ENCODE measurements around the gene CYSRT1. TPM values are rescaled to one million over a fixed set of nuclear protein-coding genes. Genes with fewer than 3 reads are reported as not detected.

CYSRT1 gene
- polyA plus RNA-seq, 1 of the 3 experiments (the other 2 are of a cell fraction) = 2.1 TPM

GRCh38 chr9:137191691-137192447, 33.1 kb upstream of the CYSRT1 start:
- peaks cover 65% of the 10 kb centered on the region for H3K79me2 ChIP-seq (ENCODE audit: insufficient read depth)
- 91% methylated on average over 16 of the region's 22 CpGs for WGBS (ENCODE audit: low lambda C conversion rate)
- peaks cover 50% of the 10 kb centered on the region for H4K20me1 ChIP-seq (ENCODE audit: insufficient read depth)

More at GRCh38 chr9:137191691-137192447, 33.1 kb upstream of the CYSRT1 start:
- CTCF ChIA-PET = interaction anchor here (0.9 to 3.1 kb wide), 6 partner anchors 15 to 54 kb away, joined by 3 to 11 read pairs (median 4); partner anchors contain the start of gene RNF224
- Histone ChIP-seq H3K9me3 (no peaks in the 10 kb centered on the region), H3K4me2 (no peak overlapping the region), H3K36me3 (replicated peaks in 1 of 2; ENCODE audit: control insufficient read depth in 1 of 2, insufficient read depth in 2 of 2, low read length in 1 of 2) (peaks cover 3 to 23% of the 10 kb centered on the region in 2 experiments), H3K4me1 (ENCODE audit: control insufficient read depth in 1 of 2, insufficient read depth in 2 of 2, low read depth in 1 of 2, low read length in 1 of 2) (peaks cover 9 to 24% of the 10 kb centered on the region in 2 experiments; a peak in 3 of 4 replicates), H3K4me3 (ENCODE audit: low read depth in 2 of 2, low read length in 1 of 2) (no peak overlapping the region), H3F3A (replicated peaks; ENCODE audit: insufficient read depth) (peaks cover 16% of the 10 kb centered on the region), H3K27me3 (ENCODE audit: insufficient read depth) (no peaks in the 10 kb centered on the region), H3K27ac (ENCODE audit: low read depth in 2 of 2, low read length in 1 of 2) (no peak overlapping the region), H3K9me2 (no peaks in the 10 kb centered on the region), H2AFZ (ENCODE audit: low read depth) (no peak overlapping the region), H3K9ac (no peak overlapping the region)
- TF ChIP-seq GABPA (IDR thresholded peaks at IDR 0.05; ENCODE audit: low read depth) (no peak), MXI1 (IDR thresholded peaks at IDR 0.05; ENCODE audit: low read depth, low read length) (no peak), ELF1 (IDR thresholded peaks at IDR 0.05) (no peak), CTCF (IDR thresholded peaks at IDR 0.05) (no peak), USF1 (IDR thresholded peaks at IDR 0.05; ENCODE audit: borderline replicate concordance, low read depth) (no peak), RAD21 (IDR thresholded peaks at IDR 0.05; ENCODE audit: low read length) (no peak), TAF1 (IDR thresholded peaks at IDR 0.05; ENCODE audit: borderline replicate concordance, low read depth, low read length) (no peak), GATA2 (CRISPR knock-in tag; IDR thresholded peaks at IDR 0.05) (no peak), YY1 (IDR thresholded peaks at IDR 0.05; ENCODE audit: low read depth) (no peak), IRF3 (IDR thresholded peaks at IDR 0.05; ENCODE audit: low read depth, low read length) (no peak), TEAD4 (IDR thresholded peaks at IDR 0.05; ENCODE audit: borderline replicate concordance, insufficient read depth) (no peak), PBX3 (IDR thresholded peaks at IDR 0.05) (no peak), USF2 (IDR thresholded peaks at IDR 0.05; ENCODE audit: borderline replicate concordance, low read depth, low read length) (no peak), REST (IDR thresholded peaks at IDR 0.05; ENCODE audit: low read depth, low read length) (no peak), EZH2phosphoT487 (IDR thresholded peaks at IDR 0.05; ENCODE audit: borderline replicate concordance, low read depth) (no peak), RFX5 (IDR thresholded peaks at IDR 0.05; ENCODE audit: low read length) (no peak)
- POLR2A ChIA-PET = interaction anchor here (0.9 to 1.4 kb wide), 2 partner anchors 9 to 54 kb away, joined by 3 to 5 read pairs; partner anchors contain the start of genes GRIN1 and TPRN
- DNase-seq = no peak
